Vagina (tissue), 2 donors: ENCODE data around the gene EFCAB11.

Experiments used
- CTCF ChIP-seq, 3 experiments: fragments of 450-650 bp in 2 of 3; fragments of 200-600 bp in 1 of 3; sonication (generic) in 1 of 3; IDR thresholded peaks; one replicate each; pipeline ENCODE4 v1.5.1; 2017 to 2019; ENCODE audit warnings: antibody characterized with exemption in 3 of 3, mild to moderate bottlenecking in 2 of 3, moderate library complexity in 2 of 3
- POLR2A ChIP-seq, 2 donors: fragments of 450-650 bp; IDR thresholded peaks; one replicate each; pipeline ENCODE4 v1.6.1; 2017; ENCODE audit warnings: antibody characterized with exemption in 2 of 2, mild to moderate bottlenecking in 2 of 2, moderate library complexity in 2 of 2
- POLR2AphosphoS5 ChIP-seq, 2 donors: sonication (generic); formaldehyde crosslinking; IDR thresholded peaks; one replicate each; pipeline ENCODE4 v1.9.0; 2017; ENCODE audit warnings: antibody characterized with exemption in 2 of 2, mild to moderate bottlenecking in 2 of 2, low read depth in 1 of 2; ENCODE audit not compliant: insufficient read depth in 1 of 2

- TF ChIP-seq CTCF (IDR thresholded peaks at IDR 0.05): no peak
- TF ChIP-seq POLR2A (IDR thresholded peaks at IDR 0.05): no peak
- no peak for TF ChIP-seq POLR2AphosphoS5 (IDR thresholded peaks at IDR 0.05; ENCODE audit: insufficient read depth in 1 of 2, low read depth in 1 of 2)
Observed at GRCh38 chr14:89912221-89912620, 42.3 kb downstream of the EFCAB11 start.
